ENCODE results near the gene CETP. TPM values are rescaled to one million over a fixed set of nuclear protein-coding genes. Genes with fewer than 3 reads are reported as not detected.

CETP gene
- total RNA-seq, 2 donors from 2014 or later = not detected

- TF ChIP-seq CTCF (IDR thresholded peaks at IDR 0.05) = no peak
- Histone ChIP-seq H3K4me1 (ENCODE audit: control insufficient read depth in 1 of 2, low read depth in 2 of 2) (no peaks in the 10 kb centered on the region), H3K27me3 (replicated peaks; ENCODE audit: insufficient read depth) (no peaks in the 10 kb centered on the region), H3K27ac (no peak overlapping the region), H3K9me3 (no peaks in the 10 kb centered on the region), H3K36me3 (peaks cover 7% of the 10 kb centered on the region), H3K4me3 (no peak overlapping the region)
- ATAC-seq (ENCODE audit: insufficient number of reproducible peaks, low FRiP score, low read depth) (no peak), DNase-seq (ENCODE audit: low spot score) (no peak)
Observed at GRCh38 chr16:57029161-57030160, 67.7 kb downstream of the CETP start.

- DNase-seq (ENCODE audit: low spot score) (no peak), ATAC-seq (ENCODE audit: insufficient number of reproducible peaks, low FRiP score, low read depth) (no peak)
- H3K4me3 ChIP-seq = no peak overlapping the region
- no peaks in the 10 kb centered on the region for H3K4me1 ChIP-seq (ENCODE audit: control insufficient read depth in 1 of 2, low read depth in 2 of 2)
- no peak for TF ChIP-seq CTCF (IDR thresholded peaks at IDR 0.05)
- H3K9me3 ChIP-seq = no peaks in the 10 kb centered on the region
- H3K27ac ChIP-seq = no peak overlapping the region
- H3K27me3 ChIP-seq (replicated peaks; ENCODE audit: insufficient read depth) = no peaks in the 10 kb centered on the region
- peaks cover 4% of the 10 kb centered on the region for H3K36me3 ChIP-seq
Observed at GRCh38 chr16:57030346-57030902, 68.7 kb downstream of the CETP start.

GRCh38 chr16:57031156-57031555 is 69.4 kb downstream of the CETP start:
- no peak overlapping the region for H3K27ac ChIP-seq
- ATAC-seq (ENCODE audit: insufficient number of reproducible peaks, low FRiP score, low read depth) = no peak
- peaks cover 4% of the 10 kb centered on the region for H3K36me3 ChIP-seq
- TF ChIP-seq CTCF (IDR thresholded peaks at IDR 0.05) = no peak
- no peak overlapping the region for H3K4me3 ChIP-seq
- no peaks in the 10 kb centered on the region for H3K4me1 ChIP-seq (ENCODE audit: control insufficient read depth in 1 of 2, low read depth in 2 of 2)
- no peaks in the 10 kb centered on the region for H3K9me3 ChIP-seq
- H3K27me3 ChIP-seq (replicated peaks; ENCODE audit: insufficient read depth) = no peaks in the 10 kb centered on the region
- DNase-seq (ENCODE audit: low spot score) = no peak

- DNase-seq (ENCODE audit: low spot score) (no peak), ATAC-seq (ENCODE audit: insufficient number of reproducible peaks, low FRiP score, low read depth) (no peak)
- Histone ChIP-seq H3K36me3 (peaks cover 4% of the 10 kb centered on the region), H3K4me1 (ENCODE audit: control insufficient read depth in 1 of 2, low read depth in 2 of 2) (no peaks in the 10 kb centered on the region), H3K27ac (no peak overlapping the region), H3K9me3 (no peaks in the 10 kb centered on the region), H3K27me3 (replicated peaks; ENCODE audit: insufficient read depth) (no peaks in the 10 kb centered on the region), H3K4me3 (no peak overlapping the region)
- no peak for TF ChIP-seq CTCF (IDR thresholded peaks at IDR 0.05)
Observed at GRCh38 chr16:57032346-57032745, 70.6 kb downstream of the CETP start.

- TF ChIP-seq CTCF (IDR thresholded peaks at IDR 0.05) = no peak
- H3K9me3 ChIP-seq = no peaks in the 10 kb centered on the region
- no peak overlapping the region for H3K4me3 ChIP-seq
- ATAC-seq (ENCODE audit: insufficient number of reproducible peaks, low FRiP score, low read depth) = no peak
- H3K27me3 ChIP-seq (replicated peaks; ENCODE audit: insufficient read depth) = no peaks in the 10 kb centered on the region
- no peak overlapping the region for H3K27ac ChIP-seq
- H3K4me1 ChIP-seq (ENCODE audit: control insufficient read depth in 1 of 2, low read depth in 2 of 2) = no peaks in the 10 kb centered on the region
- DNase-seq (ENCODE audit: low spot score) = no peak
- H3K36me3 ChIP-seq = peaks cover 4% of the 10 kb centered on the region
Observed at GRCh38 chr16:57032931-57033330, 71.2 kb downstream of the CETP start.

Data from thoracic aorta (tissue), 2 donors.